Measurements from ENCODE around the gene BCDIN3D. TPM values are rescaled to one million over a fixed set of nuclear protein-coding genes. Genes with fewer than 3 reads are reported as not detected.

BCDIN3D gene
- total and polyA plus RNA-seq, 2 experiments from 2014 or later, result 3.5 to 5.6 TPM

- no peaks in the 10 kb centered on the region for H3K36me3 ChIP-seq (replicated peaks; ENCODE audit: insufficient read depth, low read depth)
- TF ChIP-seq EZH2 (IDR thresholded peaks at IDR 0.05; ENCODE audit: borderline replicate concordance), result no peak
- TF ChIP-seq, protein P1, sequence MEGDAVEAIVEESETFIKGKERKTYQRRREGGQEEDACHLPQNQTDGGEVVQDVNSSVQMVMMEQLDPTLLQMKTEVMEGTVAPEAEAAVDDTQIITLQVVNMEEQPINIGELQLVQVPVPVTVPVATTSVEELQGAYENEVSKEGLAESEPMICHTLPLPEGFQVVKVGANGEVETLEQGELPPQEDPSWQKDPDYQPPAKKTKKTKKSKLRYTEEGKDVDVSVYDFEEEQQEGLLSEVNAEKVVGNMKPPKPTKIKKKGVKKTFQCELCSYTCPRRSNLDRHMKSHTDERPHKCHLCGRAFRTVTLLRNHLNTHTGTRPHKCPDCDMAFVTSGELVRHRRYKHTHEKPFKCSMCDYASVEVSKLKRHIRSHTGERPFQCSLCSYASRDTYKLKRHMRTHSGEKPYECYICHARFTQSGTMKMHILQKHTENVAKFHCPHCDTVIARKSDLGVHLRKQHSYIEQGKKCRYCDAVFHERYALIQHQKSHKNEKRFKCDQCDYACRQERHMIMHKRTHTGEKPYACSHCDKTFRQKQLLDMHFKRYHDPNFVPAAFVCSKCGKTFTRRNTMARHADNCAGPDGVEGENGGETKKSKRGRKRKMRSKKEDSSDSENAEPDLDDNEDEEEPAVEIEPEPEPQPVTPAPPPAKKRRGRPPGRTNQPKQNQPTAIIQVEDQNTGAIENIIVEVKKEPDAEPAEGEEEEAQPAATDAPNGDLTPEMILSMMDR (IDR thresholded peaks at IDR 0.05; ENCODE audit: poor library complexity), result no peak
- TF ChIP-seq EZH2phosphoT487 (IDR thresholded peaks at IDR 0.05; ENCODE audit: low read depth, severe bottlenecking, unreplicated experiment), result no peak
- H3K9me2 ChIP-seq (replicated peaks; ENCODE audit: insufficient read depth), result no peaks in the 10 kb centered on the region
- WGBS (ENCODE audit: low lambda C conversion rate, missing lambda C conversion rate), result 40% methylated on average over 15 of the region's 16 CpGs
- no peaks in the 10 kb centered on the region for H3K9me3 ChIP-seq (ENCODE audit: low read depth)
- H3K4me1 ChIP-seq (ENCODE audit: insufficient read depth), result peaks cover 29% of the 10 kb centered on the region
- H3K4me3 ChIP-seq, result no peak overlapping the region
- H4K20me1 ChIP-seq (ENCODE audit: insufficient read depth, poor library complexity, severe bottlenecking), result no peaks in the 10 kb centered on the region
- peak; percentile 93 for DNase-seq (ENCODE audit: low spot score)
- no peak overlapping the region for H2AFZ ChIP-seq
- peak overlapping the region; percentile 89 for H3K27ac ChIP-seq
- no peaks in the 10 kb centered on the region for H3K27me3 ChIP-seq
- H3K79me2 ChIP-seq, result no peaks in the 10 kb centered on the region
- peak overlapping the region; percentile 56 for H3K4me2 ChIP-seq
Observed at GRCh38 chr12:49868952-49869815, 26.3 kb upstream of the BCDIN3D start.

GRCh38 chr12:49868449-49868848 lies 25.5 kb upstream of the BCDIN3D start:
- Histone ChIP-seq H3K4me2 (peak overlapping the region; percentile 56), H3K4me3 (no peak overlapping the region), H3K79me2 (no peaks in the 10 kb centered on the region), H3K27me3 (no peaks in the 10 kb centered on the region), H3K4me1 (ENCODE audit: insufficient read depth) (peaks cover 29% of the 10 kb centered on the region), H3K9me2 (replicated peaks; ENCODE audit: insufficient read depth) (no peaks in the 10 kb centered on the region), H3K27ac (peak overlapping the region; percentile 89), H2AFZ (no peak overlapping the region), H3K9me3 (ENCODE audit: low read depth) (no peaks in the 10 kb centered on the region), H3K36me3 (replicated peaks; ENCODE audit: insufficient read depth, low read depth) (no peaks in the 10 kb centered on the region), H4K20me1 (ENCODE audit: insufficient read depth, poor library complexity, severe bottlenecking) (no peaks in the 10 kb centered on the region)
- 83% methylated on average over 16 of the region's 16 CpGs for WGBS (ENCODE audit: low lambda C conversion rate, missing lambda C conversion rate)
- TF ChIP-seq EZH2 (IDR thresholded peaks at IDR 0.05; ENCODE audit: borderline replicate concordance) (no peak), EZH2phosphoT487 (IDR thresholded peaks at IDR 0.05; ENCODE audit: low read depth, severe bottlenecking, unreplicated experiment) (no peak)
- TF ChIP-seq, protein P1 (IDR thresholded peaks at IDR 0.05; ENCODE audit: poor library complexity), result no peak
- no peak for DNase-seq (ENCODE audit: low spot score)

- TF ChIP-seq EZH2phosphoT487 (IDR thresholded peaks at IDR 0.05; ENCODE audit: low read depth, severe bottlenecking, unreplicated experiment), result no peak
- TF ChIP-seq EZH2 (IDR thresholded peaks at IDR 0.05; ENCODE audit: borderline replicate concordance), result no peak
- TF ChIP-seq, protein P1 (IDR thresholded peaks at IDR 0.05; ENCODE audit: poor library complexity), result no peak
- Histone ChIP-seq H3K4me2 (peak overlapping the region; percentile 56), H2AFZ (no peak overlapping the region), H3K9me2 (replicated peaks; ENCODE audit: insufficient read depth) (no peaks in the 10 kb centered on the region), H3K9me3 (ENCODE audit: low read depth) (no peaks in the 10 kb centered on the region), H3K79me2 (no peaks in the 10 kb centered on the region), H3K27ac (peak overlapping the region; percentile 89), H3K4me1 (ENCODE audit: insufficient read depth) (peaks cover 29% of the 10 kb centered on the region), H4K20me1 (ENCODE audit: insufficient read depth, poor library complexity, severe bottlenecking) (no peaks in the 10 kb centered on the region), H3K36me3 (replicated peaks; ENCODE audit: insufficient read depth, low read depth) (no peaks in the 10 kb centered on the region), H3K27me3 (no peaks in the 10 kb centered on the region), H3K4me3 (no peak overlapping the region)
- WGBS (ENCODE audit: low lambda C conversion rate, missing lambda C conversion rate), result 63% methylated on average over 10 of the region's 11 CpGs
- DNase-seq (ENCODE audit: low spot score), result peak; percentile 35
Observed at GRCh38 chr12:49867570-49868341, 24.9 kb upstream of the BCDIN3D start.

Data from hepatocyte (in vitro differentiated cells).